DND-41 (cell line): ENCODE data around the gene UBA5.
A peak's percentile ranks its signal among the peaks of the same experiment; 100 is the strongest.
"Not testable (repeated sequence)": the region's sequence is repeated elsewhere in the genome, so short reads cannot be mapped to it uniquely, and the experiment has no call there.

Source experiments
- ATAC-seq: fragments of 200-7000 bp; cut with Tn5 transposase; 3 replicates; pipeline ENCODE4 v1.9.1; 2021; ENCODE audit warnings: low read depth; ENCODE audit not compliant: insufficient read depth
- DNase-seq: peaks from one replicate; pipeline ENCODE4 v3.0.0-alpha.2; 2020
- H2AFZ ChIP-seq: 2 replicates; pipeline ENCODE4 v1.6.0; 2012; ENCODE audit warnings: low read depth, low read length
- H3K27ac ChIP-seq: 2 replicates; pipeline ENCODE4 v1.5.1; 2012; ENCODE audit warnings: low read length, inconsistent platforms
- H3K27me3 ChIP-seq: fragments of 200-600 bp; sonication (generic); 2 replicates; pipeline ENCODE4 v1.6.0; 2012; ENCODE audit warnings: low read length, mild to moderate bottlenecking, inconsistent platforms; ENCODE audit not compliant: insufficient read depth, poor library complexity
- H3K36me3 ChIP-seq: 2 replicates; pipeline ENCODE4 v1.5.1; 2012; ENCODE audit warnings: low read length, inconsistent platforms; ENCODE audit not compliant: insufficient read depth
- H3K4me1 ChIP-seq: 2 replicates; pipeline ENCODE4 v1.5.1; 2012; ENCODE audit warnings: mild to moderate bottlenecking, low read length; ENCODE audit not compliant: insufficient read depth
- H3K4me2 ChIP-seq: 2 replicates; pipeline ENCODE4 v1.6.0; 2012; ENCODE audit warnings: mild to moderate bottlenecking, moderate library complexity, low read length, inconsistent platforms; ENCODE audit not compliant: insufficient read depth
- H3K4me3 ChIP-seq, 2 experiments: fragments of 200-600 bp in 1 of 2; shearing (Covaris generic) in 1 of 2; 2 replicates each; pipeline ENCODE4 v1.5.1; 2012 to 2016; ENCODE audit warnings: inconsistent platforms in 2 of 2, low read length in 2 of 2, mild to moderate bottlenecking in 2 of 2, low read depth in 1 of 2, moderate library complexity in 1 of 2
- H3K79me2 ChIP-seq: 2 replicates; pipeline ENCODE4 v1.6.0; 2012; ENCODE audit warnings: low read length, inconsistent platforms; ENCODE audit not compliant: insufficient read depth
- H3K9ac ChIP-seq: 2 replicates; pipeline ENCODE4 v1.6.0; 2012; ENCODE audit warnings: low read depth, mild to moderate bottlenecking, inconsistent platforms, low read length, moderate library complexity
- H3K9me3 ChIP-seq: 2 replicates; pipeline ENCODE4 v1.5.1; 2012; ENCODE audit warnings: low read length, moderate library complexity, mild to moderate bottlenecking, inconsistent platforms; ENCODE audit not compliant: insufficient read depth, severe bottlenecking
- H4K20me1 ChIP-seq: 2 replicates; pipeline ENCODE4 v1.6.0; 2012; ENCODE audit warnings: low read length; ENCODE audit not compliant: insufficient read depth
- EZH2 ChIP-seq: IDR thresholded peaks from 3 replicates; pipeline ENCODE4 v1.6.1; 2012; ENCODE audit warnings: borderline replicate concordance, low read depth, mild to moderate bottlenecking, moderate library complexity, low read length, inconsistent platforms; ENCODE audit not compliant: severe bottlenecking
- TF ChIP-seq, protein P1 (sequence below): IDR thresholded peaks from 2 replicates; pipeline ENCODE4 v1.5.1; 2012; ENCODE audit warnings: borderline replicate concordance, low read length, moderate library complexity, mild to moderate bottlenecking; ENCODE audit not compliant: poor library complexity, severe bottlenecking; ENCODE audit errors: extremely low read depth

Gene UBA5

DNA sequence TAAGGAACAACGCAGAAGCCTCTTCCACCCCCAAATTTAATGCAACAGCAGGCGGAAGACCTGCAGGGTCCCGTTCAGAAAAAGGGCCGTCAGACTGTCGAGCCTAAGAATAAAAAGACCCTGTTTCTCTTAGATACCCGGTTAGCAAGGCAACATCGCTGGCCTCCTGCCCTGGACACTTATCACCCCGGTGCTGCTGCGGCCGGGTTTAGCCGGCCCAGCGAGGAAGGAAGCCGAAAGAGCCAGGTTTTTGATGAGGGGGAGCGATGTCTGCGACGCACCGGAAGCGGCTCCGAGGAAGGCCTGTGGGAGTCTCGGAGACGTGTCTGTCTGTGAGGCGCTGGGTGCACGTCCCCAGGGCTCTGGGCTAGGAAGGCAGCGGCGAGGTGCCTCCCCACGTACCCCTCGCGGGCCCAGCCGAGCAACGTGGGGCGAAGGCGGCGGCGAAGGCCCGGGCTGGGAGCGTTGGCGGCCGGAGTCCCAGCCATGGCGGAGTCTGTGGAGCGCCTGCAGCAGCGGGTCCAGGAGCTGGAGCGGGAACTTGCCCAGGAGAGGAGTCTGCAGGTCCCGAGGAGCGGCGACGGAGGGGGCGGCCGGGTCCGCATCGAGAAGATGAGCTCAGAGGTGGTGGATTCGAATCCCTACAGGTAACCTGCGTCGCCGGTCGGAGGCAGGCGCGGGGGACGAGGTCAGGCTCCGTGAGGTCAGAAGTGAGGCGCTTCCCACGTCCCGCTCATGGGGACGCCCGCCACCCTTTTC, at the start of gene UBA5:
Gene UBA5 (plus strand): TSS at position 278 of the 759 bp plus-strand sequence. CDS start 209 bp downstream, at position 487.
- peak; percentile 75 for DNase-seq

DNA sequence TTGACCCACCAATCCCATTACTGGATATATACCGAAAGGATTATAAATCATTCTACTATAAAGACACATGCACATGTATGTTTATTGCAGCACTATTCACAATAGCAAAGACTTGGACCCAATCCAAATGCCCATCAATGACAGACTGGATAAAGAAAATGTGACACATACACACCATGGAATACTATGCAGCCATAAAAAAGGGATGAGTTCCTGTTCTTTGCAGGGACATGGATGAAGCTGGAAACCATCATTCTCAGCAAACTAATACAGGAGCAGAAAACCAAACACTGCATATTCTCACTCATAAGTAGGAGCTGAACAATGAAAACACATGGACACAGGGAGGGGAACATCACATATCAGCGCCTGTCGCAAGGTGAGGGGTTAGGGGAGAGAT, 44.8 kb upstream of the UBA5 start:
- H3K36me3 ChIP-seq, ATAC-seq, H3K9ac ChIP-seq, DNase-seq, H3K27me3 ChIP-seq, H3K4me3 ChIP-seq, H4K20me1 ChIP-seq, H3K4me2 ChIP-seq, H3K9me3 ChIP-seq, H2AFZ ChIP-seq, H3K27ac ChIP-seq, H3K4me1 ChIP-seq, H3K79me2 ChIP-seq: not testable (repeated sequence)

More for the DNA sequence above, at the start of gene UBA5:
- H4K20me1 ChIP-seq = peaks cover 2% of the 10 kb centered on the region; the same call in 1 of the 2 replicates
- peak within 1 kb of the TSS; percentile 96 for H3K9ac ChIP-seq
- peaks cover 66% of the 10 kb centered on the region for H3K79me2 ChIP-seq
- no peaks in the 10 kb centered on the region for H3K27me3 ChIP-seq
- no peaks in the 10 kb centered on the region for H3K9me3 ChIP-seq
- H3K4me3 ChIP-seq = peak within 1 kb of the TSS; percentile 92 to 99
- H3K4me2 ChIP-seq = peak within 1 kb of the TSS; percentile 97
- peak within 1 kb of the TSS; percentile 90 for H3K27ac ChIP-seq
- TF ChIP-seq, protein P1, sequence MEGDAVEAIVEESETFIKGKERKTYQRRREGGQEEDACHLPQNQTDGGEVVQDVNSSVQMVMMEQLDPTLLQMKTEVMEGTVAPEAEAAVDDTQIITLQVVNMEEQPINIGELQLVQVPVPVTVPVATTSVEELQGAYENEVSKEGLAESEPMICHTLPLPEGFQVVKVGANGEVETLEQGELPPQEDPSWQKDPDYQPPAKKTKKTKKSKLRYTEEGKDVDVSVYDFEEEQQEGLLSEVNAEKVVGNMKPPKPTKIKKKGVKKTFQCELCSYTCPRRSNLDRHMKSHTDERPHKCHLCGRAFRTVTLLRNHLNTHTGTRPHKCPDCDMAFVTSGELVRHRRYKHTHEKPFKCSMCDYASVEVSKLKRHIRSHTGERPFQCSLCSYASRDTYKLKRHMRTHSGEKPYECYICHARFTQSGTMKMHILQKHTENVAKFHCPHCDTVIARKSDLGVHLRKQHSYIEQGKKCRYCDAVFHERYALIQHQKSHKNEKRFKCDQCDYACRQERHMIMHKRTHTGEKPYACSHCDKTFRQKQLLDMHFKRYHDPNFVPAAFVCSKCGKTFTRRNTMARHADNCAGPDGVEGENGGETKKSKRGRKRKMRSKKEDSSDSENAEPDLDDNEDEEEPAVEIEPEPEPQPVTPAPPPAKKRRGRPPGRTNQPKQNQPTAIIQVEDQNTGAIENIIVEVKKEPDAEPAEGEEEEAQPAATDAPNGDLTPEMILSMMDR = no peak
- no peak for TF ChIP-seq EZH2
- H3K4me1 ChIP-seq = peaks cover 52% of the 10 kb centered on the region
- peaks cover 15% of the 10 kb centered on the region for H3K36me3 ChIP-seq
- ATAC-seq = peak; percentile 88
- H2AFZ ChIP-seq = peak within 1 kb of the TSS; percentile 97

DNA sequence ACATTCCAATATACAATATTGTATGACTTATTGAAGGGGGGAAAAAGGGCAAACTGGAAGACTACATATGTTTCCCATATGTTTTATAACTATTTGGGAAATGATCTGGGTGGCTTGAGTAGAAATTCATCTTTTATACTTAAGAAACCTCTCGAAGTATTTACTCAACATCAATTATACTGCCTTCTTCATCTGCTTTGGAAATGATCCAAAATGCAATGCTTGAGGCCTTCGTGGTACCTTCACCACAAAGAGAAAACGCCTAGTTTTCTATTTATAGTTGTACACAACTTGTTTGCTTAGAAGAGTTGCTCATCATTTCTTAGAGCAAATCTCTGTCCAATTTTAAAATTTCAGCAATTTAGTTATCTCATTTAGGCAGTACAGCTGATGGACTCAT, 44.2 kb upstream of the UBA5 start:
- Histone ChIP-seq H4K20me1 (no peaks in the 10 kb centered on the region), H3K9ac (no peak overlapping the region), H3K36me3 (peaks cover 5% of the 10 kb centered on the region; the same call in 1 of the 2 replicates), H3K27ac (no peak overlapping the region), H3K27me3 (no peaks in the 10 kb centered on the region), H3K4me3 (no peak overlapping the region), H3K4me2 (no peak overlapping the region), H3K4me1 (no peaks in the 10 kb centered on the region), H3K79me2 (no peaks in the 10 kb centered on the region), H3K9me3 (no peaks in the 10 kb centered on the region), H2AFZ (no peak overlapping the region)
- ATAC-seq = no peak
- no peak for DNase-seq
- no peak for TF ChIP-seq EZH2

DNA sequence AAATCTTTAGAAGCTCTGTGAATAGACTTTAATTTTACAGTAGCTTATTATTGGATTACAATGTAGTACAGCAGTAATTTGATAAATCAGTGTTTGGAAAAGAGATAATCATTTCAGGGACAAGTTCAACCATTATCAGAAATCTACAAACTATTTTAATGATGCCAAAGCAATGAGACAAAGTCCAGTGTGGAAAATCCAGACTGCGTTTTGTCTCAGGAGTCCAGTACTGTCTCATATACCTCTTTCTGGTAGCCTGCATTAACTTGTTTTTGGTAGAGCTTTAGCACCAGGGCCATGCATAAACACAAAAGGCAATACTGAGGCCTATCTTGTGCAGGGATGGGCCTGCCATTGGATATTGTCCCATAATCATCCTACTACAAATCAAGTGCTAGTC, 43.3 kb upstream of the UBA5 start:
- no peaks in the 10 kb centered on the region for H3K27me3 ChIP-seq
- TF ChIP-seq, protein P1 = no peak
- no peak for TF ChIP-seq EZH2
- no peak overlapping the region for H2AFZ ChIP-seq
- ATAC-seq (no peak), DNase-seq (no peak)
- no peaks in the 10 kb centered on the region for H3K9me3 ChIP-seq
- H4K20me1 ChIP-seq = no peaks in the 10 kb centered on the region
- no peak overlapping the region for H3K27ac ChIP-seq
- no peak overlapping the region for H3K9ac ChIP-seq
- no peak overlapping the region for H3K4me2 ChIP-seq
- H3K79me2 ChIP-seq = no peaks in the 10 kb centered on the region
- no peak overlapping the region for H3K4me3 ChIP-seq
- no peaks in the 10 kb centered on the region for H3K4me1 ChIP-seq
- H3K36me3 ChIP-seq = peaks cover 5% of the 10 kb centered on the region; the same call in 1 of the 2 replicates
